HEK293 (cell line): ENCODE results near the gene HMGN4.

Experiments
- CTCF ChIP-seq: fragments of 450-650 bp; formaldehyde crosslinking; IDR thresholded peaks from 2 replicates; pipeline ENCODE4 v1.5.1; 2016; ENCODE audit warnings: missing biosample characterization, missing genetic modification characterization
- GLIS2 ChIP-seq: fragments of 450-650 bp; formaldehyde crosslinking; IDR thresholded peaks from 2 replicates; pipeline ENCODE4 v1.5.1; 2016; ENCODE audit warnings: missing biosample characterization, missing genetic modification characterization
- KLF17 ChIP-seq: fragments of 450-650 bp; formaldehyde crosslinking; IDR thresholded peaks from 2 replicates; pipeline ENCODE4 v1.5.1; 2016; ENCODE audit warnings: missing biosample characterization, missing genetic modification characterization
- ZNF350 ChIP-seq: fragments of 450-650 bp; formaldehyde crosslinking; IDR thresholded peaks from 2 replicates; pipeline ENCODE4 v1.5.0; 2017; ENCODE audit warnings: missing biosample characterization, mild to moderate bottlenecking, missing genetic modification characterization
- ZNF529 ChIP-seq: fragments of 450-650 bp; formaldehyde crosslinking; IDR thresholded peaks from 2 replicates; pipeline ENCODE4 v1.5.1; 2017; ENCODE audit warnings: missing genetic modification characterization, missing biosample characterization; ENCODE audit not compliant: insufficient replicate concordance
- ZNF544 ChIP-seq: fragments of 450-650 bp; formaldehyde crosslinking; IDR thresholded peaks from 2 replicates; pipeline ENCODE4 v1.5.0; 2017; ENCODE audit warnings: missing biosample characterization, missing genetic modification characterization
- ZNF560 ChIP-seq: fragments of 450-650 bp; formaldehyde crosslinking; IDR thresholded peaks from 2 replicates; pipeline ENCODE4 v1.5.1; 2017; ENCODE audit warnings: missing biosample characterization, missing genetic modification characterization, borderline replicate concordance
- ZSCAN30 ChIP-seq: fragments of 450-650 bp; IDR thresholded peaks from 2 replicates; pipeline ENCODE4 v1.5.1; 2018; ENCODE audit warnings: missing biosample characterization, mild to moderate bottlenecking, missing genetic modification characterization, moderate library complexity

- TF ChIP-seq ZNF544 (tag by site-specific recombination) (no peak), ZNF560 (tag by site-specific recombination) (no peak), KLF17 (tag by site-specific recombination) (no peak), CTCF (tag by site-specific recombination) (no peak), ZNF350 (tag by site-specific recombination) (no peak), ZNF529 (no peak), ZSCAN30 (tag by site-specific recombination) (no peak), GLIS2 (no peak)
Observed at GRCh38 chr6:26539071-26539615, 977 bp downstream of the HMGN4 start.
